ENCODE data around the gene LUZP2.

Gene LUZP2

DNA sequence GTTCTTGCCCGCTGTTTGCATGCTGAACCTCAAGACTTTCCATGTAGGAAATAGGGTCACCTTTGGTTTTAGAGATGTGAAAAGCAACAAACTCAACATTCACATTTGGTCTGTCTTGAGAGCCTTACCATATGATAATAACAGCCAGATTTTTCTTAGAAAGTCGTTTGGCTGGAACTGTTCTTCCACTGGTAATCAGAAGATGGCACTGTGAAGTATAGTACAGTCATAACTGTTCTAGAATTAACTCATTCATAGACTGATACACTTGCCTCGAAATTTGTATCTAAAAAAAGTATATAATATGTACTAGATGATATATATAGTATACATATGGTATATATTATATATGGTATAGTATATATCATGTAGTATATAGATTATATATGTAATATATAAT lies 12.3 kb downstream of the LUZP2 start:
- Histone ChIP-seq H3K4me1 (ENCODE audit: control insufficient read depth in 5 of 5, insufficient read depth in 5 of 5, low read length in 5 of 5) (no peaks in the 10 kb centered on the region), H3K4me3 (ENCODE audit: low read depth in 1 of 5, low read length in 5 of 5) (no peak overlapping the region), H3K27ac (ENCODE audit: low read depth, low read length) (no peak overlapping the region), H3K9me3 (ENCODE audit: control insufficient read depth in 5 of 5, low read length in 5 of 5) (no peaks in the 10 kb centered on the region), H3K9ac (ENCODE audit: low read length in 5 of 5) (no peak overlapping the region), H3K27me3 (ENCODE audit: control insufficient read depth in 5 of 5, insufficient read depth in 4 of 5, low read length in 5 of 5) (no peaks in the 10 kb centered on the region), H3K36me3 (ENCODE audit: control insufficient read depth in 5 of 5, insufficient read depth in 5 of 5, low read length in 5 of 5) (no peaks in the 10 kb centered on the region)

DNA sequence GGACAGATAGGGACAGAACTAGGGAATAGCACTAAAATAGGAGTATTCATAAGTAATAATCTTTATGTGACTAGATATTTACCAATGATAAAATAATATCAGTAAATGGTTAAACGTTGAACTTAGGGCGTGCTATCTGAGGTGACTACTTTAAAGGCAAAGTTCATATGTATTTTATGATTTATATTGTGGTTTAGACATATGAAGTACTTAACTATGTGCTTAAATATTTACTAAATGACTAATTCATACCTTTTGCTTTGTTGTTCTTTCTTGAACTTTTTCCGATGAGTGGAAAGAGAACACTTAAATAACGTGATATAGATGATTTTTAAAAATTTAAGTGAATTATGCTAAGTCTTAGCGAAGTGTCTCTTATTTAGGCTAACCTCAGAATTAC lies 14.7 kb downstream of the LUZP2 start:
- no peak overlapping the region for H3K27ac ChIP-seq (ENCODE audit: low read depth, low read length)
- H3K9me3 ChIP-seq (ENCODE audit: control insufficient read depth in 5 of 5, low read length in 5 of 5) = no peaks in the 10 kb centered on the region
- H3K4me1 ChIP-seq (ENCODE audit: control insufficient read depth in 5 of 5, insufficient read depth in 5 of 5, low read length in 5 of 5) = peaks cover 0 to 5% (median 0%) of the 10 kb centered on the region in 5 donors
- no peaks in the 10 kb centered on the region for H3K36me3 ChIP-seq (ENCODE audit: control insufficient read depth in 5 of 5, insufficient read depth in 5 of 5, low read length in 5 of 5)
- H3K4me3 ChIP-seq (ENCODE audit: low read depth in 1 of 5, low read length in 5 of 5) = no peak overlapping the region
- no peaks in the 10 kb centered on the region for H3K27me3 ChIP-seq (ENCODE audit: control insufficient read depth in 5 of 5, insufficient read depth in 4 of 5, low read length in 5 of 5)
- H3K9ac ChIP-seq (ENCODE audit: low read length in 5 of 5) = no peak overlapping the region

DNA sequence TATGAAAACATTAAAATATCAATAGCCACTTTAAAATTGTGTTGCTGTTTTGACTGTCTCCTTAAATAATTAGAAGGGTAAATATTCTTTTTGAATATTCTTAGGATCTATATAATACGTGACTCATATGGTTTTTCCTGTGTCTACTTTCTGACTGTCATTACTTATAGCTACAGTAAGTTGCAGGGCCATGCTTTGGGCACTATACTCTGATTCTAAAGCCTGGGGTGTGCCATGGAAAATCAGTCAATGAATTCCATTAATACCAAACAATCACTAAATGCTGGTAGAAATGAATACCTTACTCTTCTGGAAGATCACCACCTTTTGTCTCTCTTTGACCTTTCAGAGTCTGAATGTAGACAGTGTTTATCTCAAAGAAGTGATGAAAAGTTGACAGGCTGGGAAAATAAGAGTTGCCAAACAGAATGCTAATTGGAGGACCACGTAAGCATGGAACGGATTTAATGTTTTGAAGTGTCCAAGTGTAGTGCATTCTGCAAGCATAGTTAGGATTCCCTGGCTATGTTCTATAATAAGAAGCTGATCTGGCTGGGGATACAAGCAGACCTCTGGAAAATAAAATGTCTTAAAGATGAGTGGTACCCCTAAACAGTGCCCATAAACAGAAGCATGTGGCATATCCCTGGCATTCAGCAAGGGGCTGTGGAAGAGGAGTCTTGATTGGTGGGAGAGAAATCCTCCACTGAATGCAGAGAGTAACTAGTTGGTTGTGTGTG lies 16.8 kb downstream of the LUZP2 start:
- Histone ChIP-seq H3K27ac (ENCODE audit: low read depth, low read length) (no peak overlapping the region), H3K27me3 (ENCODE audit: control insufficient read depth in 5 of 5, insufficient read depth in 4 of 5, low read length in 5 of 5) (no peaks in the 10 kb centered on the region), H3K36me3 (ENCODE audit: control insufficient read depth in 5 of 5, insufficient read depth in 5 of 5, low read length in 5 of 5) (no peaks in the 10 kb centered on the region), H3K9me3 (ENCODE audit: control insufficient read depth in 5 of 5, low read length in 5 of 5) (no peaks in the 10 kb centered on the region), H3K4me1 (ENCODE audit: control insufficient read depth in 5 of 5, insufficient read depth in 5 of 5, low read length in 5 of 5) (peaks cover 0 to 5% (median 0%) of the 10 kb centered on the region in 5 donors), H3K9ac (ENCODE audit: low read length in 5 of 5) (no peak overlapping the region), H3K4me3 (ENCODE audit: low read depth in 1 of 5, low read length in 5 of 5) (no peak overlapping the region)

DNA sequence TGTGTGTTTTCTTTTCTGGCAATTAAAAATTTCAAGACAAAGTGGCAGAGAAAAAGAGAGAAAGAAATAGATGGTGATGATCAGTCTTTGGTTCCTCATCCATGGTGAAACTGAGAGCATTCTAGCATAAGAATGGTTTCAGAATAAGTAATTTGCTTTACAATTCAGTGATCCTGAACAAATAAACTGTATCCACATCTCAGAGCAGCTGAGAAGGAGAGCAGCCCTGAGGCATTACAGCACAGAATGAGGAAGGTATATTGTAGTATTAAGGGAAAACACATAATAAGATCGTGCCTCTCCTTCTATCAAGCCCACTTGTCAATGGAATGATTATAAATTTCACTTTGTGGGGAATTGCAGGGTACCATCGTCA lies 17.4 kb downstream of the LUZP2 start:
- Histone ChIP-seq H3K9me3 (ENCODE audit: control insufficient read depth in 5 of 5, low read length in 5 of 5) (no peaks in the 10 kb centered on the region), H3K4me1 (ENCODE audit: control insufficient read depth in 5 of 5, insufficient read depth in 5 of 5, low read length in 5 of 5) (peaks cover 0 to 5% (median 0%) of the 10 kb centered on the region in 5 donors), H3K36me3 (ENCODE audit: control insufficient read depth in 5 of 5, insufficient read depth in 5 of 5, low read length in 5 of 5) (no peaks in the 10 kb centered on the region), H3K4me3 (ENCODE audit: low read depth in 1 of 5, low read length in 5 of 5) (no peak overlapping the region), H3K27me3 (ENCODE audit: control insufficient read depth in 5 of 5, insufficient read depth in 4 of 5, low read length in 5 of 5) (no peaks in the 10 kb centered on the region), H3K27ac (ENCODE audit: low read depth, low read length) (no peak overlapping the region), H3K9ac (ENCODE audit: low read length in 5 of 5) (no peak overlapping the region)

DNA sequence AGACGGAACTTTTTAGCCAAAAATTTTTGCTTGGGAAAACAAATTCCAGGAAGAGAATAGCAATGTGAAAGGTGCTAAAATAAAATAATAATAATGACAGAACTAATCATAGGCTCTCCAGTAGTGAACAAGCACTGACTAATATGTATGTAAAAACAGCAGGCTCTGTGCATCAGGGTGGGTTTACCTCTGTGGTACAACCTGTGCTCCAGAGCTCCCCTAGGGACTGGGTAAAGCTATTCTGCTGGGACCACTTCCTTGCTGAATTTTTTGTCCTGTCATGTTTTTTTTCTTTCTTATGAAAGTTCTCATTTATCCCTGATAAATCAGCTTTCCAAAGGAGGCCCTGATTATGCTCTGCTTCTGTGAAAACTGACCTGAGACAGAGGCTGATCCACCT lies 18.8 kb downstream of the LUZP2 start:
- H3K36me3 ChIP-seq (ENCODE audit: control insufficient read depth in 5 of 5, insufficient read depth in 5 of 5, low read length in 5 of 5) = no peaks in the 10 kb centered on the region
- no peak overlapping the region for H3K27ac ChIP-seq (ENCODE audit: low read depth, low read length)
- H3K9me3 ChIP-seq (ENCODE audit: control insufficient read depth in 5 of 5, low read length in 5 of 5) = no peaks in the 10 kb centered on the region
- H3K4me1 ChIP-seq (ENCODE audit: control insufficient read depth in 5 of 5, insufficient read depth in 5 of 5, low read length in 5 of 5) = peaks cover 0 to 5% (median 0%) of the 10 kb centered on the region in 5 donors
- no peak overlapping the region for H3K4me3 ChIP-seq (ENCODE audit: low read depth in 1 of 5, low read length in 5 of 5)
- no peaks in the 10 kb centered on the region for H3K27me3 ChIP-seq (ENCODE audit: control insufficient read depth in 5 of 5, insufficient read depth in 4 of 5, low read length in 5 of 5)
- no peak overlapping the region for H3K9ac ChIP-seq (ENCODE audit: low read length in 5 of 5)

DNA sequence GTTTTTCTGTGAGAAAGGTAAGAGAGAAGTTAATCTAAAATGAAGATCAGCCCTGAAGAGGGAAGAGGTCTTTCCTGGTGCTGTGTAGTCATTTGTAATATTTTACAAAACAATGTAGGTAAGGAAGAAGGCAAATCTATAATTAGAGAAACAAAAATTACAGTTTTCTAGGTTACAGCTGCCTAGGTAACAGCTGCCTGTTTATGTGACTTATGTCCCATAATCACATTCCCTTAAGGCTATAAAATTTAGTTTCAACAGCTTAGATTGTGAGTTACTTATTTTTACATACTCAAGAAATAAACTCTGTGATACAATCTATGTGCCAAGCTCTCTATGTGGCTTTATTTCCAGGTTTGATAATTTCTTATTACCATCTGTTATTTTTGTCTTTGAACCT lies 19.8 kb downstream of the LUZP2 start:
- no peaks in the 10 kb centered on the region for H3K9me3 ChIP-seq (ENCODE audit: control insufficient read depth in 5 of 5, low read length in 5 of 5)
- no peak overlapping the region for H3K4me3 ChIP-seq (ENCODE audit: low read depth in 1 of 5, low read length in 5 of 5)
- no peaks in the 10 kb centered on the region for H3K27me3 ChIP-seq (ENCODE audit: control insufficient read depth in 5 of 5, insufficient read depth in 4 of 5, low read length in 5 of 5)
- no peak overlapping the region for H3K9ac ChIP-seq (ENCODE audit: low read length in 5 of 5)
- peaks cover 0 to 5% (median 0%) of the 10 kb centered on the region in 5 donors for H3K4me1 ChIP-seq (ENCODE audit: control insufficient read depth in 5 of 5, insufficient read depth in 5 of 5, low read length in 5 of 5)
- H3K36me3 ChIP-seq (ENCODE audit: control insufficient read depth in 5 of 5, insufficient read depth in 5 of 5, low read length in 5 of 5) = no peaks in the 10 kb centered on the region
- no peak overlapping the region for H3K27ac ChIP-seq (ENCODE audit: low read depth, low read length)

DNA sequence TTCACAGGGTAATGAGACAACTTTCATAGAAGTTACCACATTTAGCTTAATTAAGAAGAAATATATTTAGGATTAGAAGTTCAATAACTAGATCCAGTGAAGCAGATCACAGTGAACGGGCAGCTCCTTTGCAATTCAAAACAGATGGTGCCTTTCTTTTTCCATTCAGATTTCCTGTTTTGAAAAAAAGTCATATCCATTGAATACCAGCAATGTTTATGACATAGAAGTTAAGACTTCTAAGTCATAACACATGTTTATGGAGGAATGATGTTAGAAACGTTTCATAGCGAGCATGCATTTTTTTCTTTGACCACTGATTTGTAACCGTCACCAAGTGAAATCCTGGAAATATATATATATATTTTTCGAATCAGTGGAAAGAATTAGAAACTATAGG lies 24.7 kb downstream of the LUZP2 start:
- Histone ChIP-seq H3K27ac (ENCODE audit: low read depth, low read length) (no peak overlapping the region), H3K36me3 (ENCODE audit: control insufficient read depth in 5 of 5, insufficient read depth in 5 of 5, low read length in 5 of 5) (no peaks in the 10 kb centered on the region), H3K9ac (ENCODE audit: low read length in 5 of 5) (no peak overlapping the region), H3K9me3 (ENCODE audit: control insufficient read depth in 5 of 5, low read length in 5 of 5) (no peaks in the 10 kb centered on the region), H3K27me3 (ENCODE audit: control insufficient read depth in 5 of 5, insufficient read depth in 4 of 5, low read length in 5 of 5) (no peaks in the 10 kb centered on the region), H3K4me1 (ENCODE audit: control insufficient read depth in 5 of 5, insufficient read depth in 5 of 5, low read length in 5 of 5) (no peaks in the 10 kb centered on the region), H3K4me3 (ENCODE audit: low read depth in 1 of 5, low read length in 5 of 5) (no peak overlapping the region)

DNA sequence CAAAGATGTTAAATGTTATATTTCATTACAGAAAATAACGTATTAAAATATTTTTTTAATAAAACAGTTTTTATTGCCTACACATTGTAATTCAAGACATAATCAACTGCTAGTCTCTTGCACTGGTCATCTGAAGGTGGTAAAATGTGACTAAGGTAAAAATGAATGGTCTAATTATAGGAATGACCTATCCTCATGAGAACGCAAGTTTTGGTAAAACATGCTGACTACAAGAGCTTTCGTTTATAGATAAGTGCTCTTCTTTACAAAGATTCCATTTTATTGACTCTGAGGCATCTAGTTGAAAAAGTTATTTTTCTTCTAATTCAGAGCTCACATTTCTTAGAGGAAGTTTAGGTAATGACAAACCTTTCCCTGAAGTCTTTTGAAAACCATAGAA lies 27.3 kb downstream of the LUZP2 start:
- H3K27me3 ChIP-seq (ENCODE audit: control insufficient read depth in 5 of 5, insufficient read depth in 4 of 5, low read length in 5 of 5) = no peaks in the 10 kb centered on the region
- no peaks in the 10 kb centered on the region for H3K9me3 ChIP-seq (ENCODE audit: control insufficient read depth in 5 of 5, low read length in 5 of 5)
- no peak overlapping the region for H3K4me3 ChIP-seq (ENCODE audit: low read depth in 1 of 5, low read length in 5 of 5)
- H3K36me3 ChIP-seq (ENCODE audit: control insufficient read depth in 5 of 5, insufficient read depth in 5 of 5, low read length in 5 of 5) = no peaks in the 10 kb centered on the region
- no peak overlapping the region for H3K9ac ChIP-seq (ENCODE audit: low read length in 5 of 5)
- H3K4me1 ChIP-seq (ENCODE audit: control insufficient read depth in 5 of 5, insufficient read depth in 5 of 5, low read length in 5 of 5) = no peaks in the 10 kb centered on the region
- no peak overlapping the region for H3K27ac ChIP-seq (ENCODE audit: low read depth, low read length)

DNA sequence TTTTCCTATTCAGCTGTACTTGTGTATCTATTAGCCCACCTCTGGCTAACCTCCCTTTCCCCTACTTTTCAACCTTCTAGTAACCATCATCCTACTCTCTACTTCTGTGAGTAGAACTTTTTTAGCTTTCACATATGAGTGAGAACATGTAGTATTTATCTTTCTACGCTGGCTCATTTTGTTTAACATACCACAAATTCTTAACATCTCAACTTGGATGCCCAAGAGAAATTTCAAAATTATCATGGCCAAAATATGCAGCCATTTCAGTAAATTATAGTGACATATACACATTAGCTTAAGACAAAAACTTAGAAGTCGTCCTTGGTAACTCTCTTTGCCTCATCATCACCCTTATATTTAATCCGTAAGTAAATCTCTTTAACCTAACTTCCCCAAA lies 34.7 kb downstream of the LUZP2 start:
- Histone ChIP-seq H3K4me3 (ENCODE audit: low read depth in 1 of 5, low read length in 5 of 5) (no peak overlapping the region), H3K4me1 (ENCODE audit: control insufficient read depth in 5 of 5, insufficient read depth in 5 of 5, low read length in 5 of 5) (no peaks in the 10 kb centered on the region), H3K36me3 (ENCODE audit: control insufficient read depth in 5 of 5, insufficient read depth in 5 of 5, low read length in 5 of 5) (no peaks in the 10 kb centered on the region), H3K9ac (ENCODE audit: low read length in 5 of 5) (no peak overlapping the region), H3K9me3 (ENCODE audit: control insufficient read depth in 5 of 5, low read length in 5 of 5) (no peaks in the 10 kb centered on the region), H3K27ac (ENCODE audit: low read depth, low read length) (no peak overlapping the region), H3K27me3 (ENCODE audit: control insufficient read depth in 5 of 5, insufficient read depth in 4 of 5, low read length in 5 of 5) (no peaks in the 10 kb centered on the region)

DNA sequence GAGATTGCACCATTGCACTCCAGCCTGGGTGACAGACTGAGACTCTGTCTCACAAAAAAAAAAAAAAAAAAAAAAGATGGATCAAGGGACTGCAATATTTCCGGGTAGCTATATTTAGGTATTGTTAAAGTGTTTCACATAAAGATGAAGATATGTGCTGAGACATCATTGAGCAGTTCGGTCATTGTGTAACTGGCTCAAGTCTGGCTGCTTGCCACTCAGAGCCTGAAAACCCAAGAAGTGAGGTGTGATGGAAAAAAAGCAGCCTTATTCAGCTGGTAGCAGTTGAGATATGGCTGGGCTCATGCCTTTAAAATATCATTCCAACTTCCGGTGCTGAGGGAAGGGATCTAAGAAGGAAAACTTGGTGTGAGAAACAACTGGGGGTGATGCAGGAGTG lies 46.9 kb downstream of the LUZP2 start:
- H3K27ac ChIP-seq (ENCODE audit: low read depth, low read length) = no peak overlapping the region
- no peaks in the 10 kb centered on the region for H3K36me3 ChIP-seq (ENCODE audit: control insufficient read depth in 5 of 5, insufficient read depth in 5 of 5, low read length in 5 of 5)
- H3K4me3 ChIP-seq (ENCODE audit: low read depth in 1 of 5, low read length in 5 of 5) = no peak overlapping the region
- no peaks in the 10 kb centered on the region for H3K9me3 ChIP-seq (ENCODE audit: control insufficient read depth in 5 of 5, low read length in 5 of 5)
- H3K4me1 ChIP-seq (ENCODE audit: control insufficient read depth in 5 of 5, insufficient read depth in 5 of 5, low read length in 5 of 5) = no peaks in the 10 kb centered on the region
- H3K9ac ChIP-seq (ENCODE audit: low read length in 5 of 5) = no peak overlapping the region
- no peaks in the 10 kb centered on the region for H3K27me3 ChIP-seq (ENCODE audit: control insufficient read depth in 5 of 5, insufficient read depth in 4 of 5, low read length in 5 of 5)
